ENCODE results near the gene TCP11L2. TPM values are rescaled to one million over a fixed set of nuclear protein-coding genes. Genes with fewer than 3 reads are reported as not detected.
"Not testable (repeated sequence)": the region's sequence is repeated elsewhere in the genome, so short reads cannot be mapped to it uniquely, and the experiment has no call there.

Gene TCP11L2
- total RNA-seq, 2 donors from 2014 or later: 23.9 to 30.1 TPM

- peaks cover 4% of the 10 kb centered on the region for H3K4me1 Mint-ChIP-seq (ENCODE audit: low read depth)
These were observed 27.9 kb upstream of the TCP11L2 start for GRCh38 chr12:106274575-106275121.

GRCh38 chr12:106275458-106275857 is 27.1 kb upstream of the TCP11L2 start:
- no peak for ATAC-seq (replicated peaks in 1 of 2)
- Mint-ChIP-seq H3K9me3 (no peaks in the 10 kb centered on the region), H3K27ac (no peak overlapping the region), H3K4me1 (ENCODE audit: low read depth) (no peaks in the 10 kb centered on the region), H3K4me3 (no peak overlapping the region), H3K27me3 (ENCODE audit: low read depth) (peaks cover 6% of the 10 kb centered on the region), H3K36me3 (ENCODE audit: insufficient read depth in 2 of 2) (no peaks in the 10 kb centered on the region)
- DNase-seq: no peak

More at GRCh38 chr12:106274575-106275121, 27.9 kb upstream of the TCP11L2 start:
- ATAC-seq (replicated peaks in 1 of 2) (no peak), DNase-seq (no peak)
- H3K36me3 Mint-ChIP-seq (ENCODE audit: insufficient read depth in 2 of 2): no peaks in the 10 kb centered on the region
- no peak overlapping the region for H3K27ac Mint-ChIP-seq
- no peak overlapping the region for H3K4me3 Mint-ChIP-seq
- no peaks in the 10 kb centered on the region for H3K9me3 Mint-ChIP-seq
- H3K27me3 Mint-ChIP-seq (ENCODE audit: low read depth): peaks cover 6% of the 10 kb centered on the region

- Mint-ChIP-seq H3K36me3 (ENCODE audit: insufficient read depth in 2 of 2) (no peaks in the 10 kb centered on the region), H3K4me1 (ENCODE audit: low read depth) (no peaks in the 10 kb centered on the region), H3K27ac (no peak overlapping the region), H3K27me3 (ENCODE audit: low read depth) (peaks cover under 1% of the 10 kb centered on the region), H3K9me3 (no peaks in the 10 kb centered on the region), H3K4me3 (no peak overlapping the region)
- DNase-seq (no peak), ATAC-seq (replicated peaks in 1 of 2) (no peak)
These were observed 26.3 kb upstream of the TCP11L2 start for GRCh38 chr12:106276032-106276740.

- ATAC-seq (replicated peaks in 1 of 2): no peak
- Mint-ChIP-seq H3K9me3 (peaks cover 0 to 5% of the 10 kb centered on the region in 2 donors), H3K4me3 (no peak overlapping the region), H3K27me3 (ENCODE audit: low read depth) (peaks cover 9% of the 10 kb centered on the region), H3K36me3 (ENCODE audit: insufficient read depth in 2 of 2) (peaks cover 3% of the 10 kb centered on the region in 2 donors), H3K27ac (no peak overlapping the region), H3K4me1 (ENCODE audit: low read depth) (peaks cover 10% of the 10 kb centered on the region)
- DNase-seq: no peak
These were observed 22.4 kb upstream of the TCP11L2 start for GRCh38 chr12:106280106-106280505.

- DNase-seq (no peak), ATAC-seq (replicated peaks in 1 of 2) (no peak)
- no peak overlapping the region for H3K4me3 Mint-ChIP-seq
- peaks cover 3% of the 10 kb centered on the region in 2 donors for H3K36me3 Mint-ChIP-seq (ENCODE audit: insufficient read depth in 2 of 2)
- H3K9me3 Mint-ChIP-seq: peaks cover 0 to 5% of the 10 kb centered on the region in 2 donors
- peaks cover 12% of the 10 kb centered on the region for H3K4me1 Mint-ChIP-seq (ENCODE audit: low read depth)
- H3K27ac Mint-ChIP-seq: no peak overlapping the region
- H3K27me3 Mint-ChIP-seq (ENCODE audit: low read depth): peaks cover 10% of the 10 kb centered on the region
These were observed 21.3 kb upstream of the TCP11L2 start for GRCh38 chr12:106281056-106281782.

DNA sequence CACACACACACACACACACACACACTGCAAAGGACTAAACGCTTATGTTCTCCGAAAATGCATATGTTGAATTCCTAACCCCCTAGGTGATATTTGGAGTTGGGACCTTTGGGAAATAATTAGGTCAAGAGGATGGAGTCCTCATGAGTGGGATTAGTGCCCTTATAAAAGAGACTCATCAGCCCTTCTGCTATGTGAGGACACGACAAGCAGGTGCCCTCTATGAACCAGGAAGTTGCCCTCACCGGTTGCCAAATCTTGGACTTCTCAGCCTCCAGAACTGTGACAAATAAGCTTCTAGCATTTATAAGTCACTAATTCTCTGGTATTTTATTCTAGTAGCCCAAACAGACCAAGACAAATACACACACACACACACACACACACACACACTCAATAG is 20.7 kb upstream of the TCP11L2 start:
- no peak for ATAC-seq (replicated peaks in 1 of 2)
- Mint-ChIP-seq H3K27me3 (ENCODE audit: low read depth) (peaks cover 10% of the 10 kb centered on the region), H3K36me3 (ENCODE audit: insufficient read depth in 2 of 2) (peaks cover 3% of the 10 kb centered on the region in 2 donors), H3K4me3 (no peak overlapping the region), H3K9me3 (peaks cover 0 to 5% of the 10 kb centered on the region in 2 donors), H3K27ac (no peak overlapping the region), H3K4me1 (ENCODE audit: low read depth) (peaks cover 12% of the 10 kb centered on the region)
- no peak for DNase-seq

- peak; percentile 69 to 70 for ATAC-seq (replicated peaks in 1 of 2)
- peaks cover 16% of the 10 kb centered on the region for H3K4me1 Mint-ChIP-seq (ENCODE audit: low read depth)
- peaks cover 0 to 5% of the 10 kb centered on the region in 2 donors for H3K9me3 Mint-ChIP-seq
- no peak overlapping the region for H3K4me3 Mint-ChIP-seq
- peaks cover 10% of the 10 kb centered on the region for H3K27me3 Mint-ChIP-seq (ENCODE audit: low read depth)
- peaks cover 3% of the 10 kb centered on the region in 2 donors for H3K36me3 Mint-ChIP-seq (ENCODE audit: insufficient read depth in 2 of 2)
- H3K27ac Mint-ChIP-seq: no peak overlapping the region
- DNase-seq: peak; percentile 49 to 56
These were observed 20.0 kb upstream of the TCP11L2 start for GRCh38 chr12:106282457-106283097.

DNA sequence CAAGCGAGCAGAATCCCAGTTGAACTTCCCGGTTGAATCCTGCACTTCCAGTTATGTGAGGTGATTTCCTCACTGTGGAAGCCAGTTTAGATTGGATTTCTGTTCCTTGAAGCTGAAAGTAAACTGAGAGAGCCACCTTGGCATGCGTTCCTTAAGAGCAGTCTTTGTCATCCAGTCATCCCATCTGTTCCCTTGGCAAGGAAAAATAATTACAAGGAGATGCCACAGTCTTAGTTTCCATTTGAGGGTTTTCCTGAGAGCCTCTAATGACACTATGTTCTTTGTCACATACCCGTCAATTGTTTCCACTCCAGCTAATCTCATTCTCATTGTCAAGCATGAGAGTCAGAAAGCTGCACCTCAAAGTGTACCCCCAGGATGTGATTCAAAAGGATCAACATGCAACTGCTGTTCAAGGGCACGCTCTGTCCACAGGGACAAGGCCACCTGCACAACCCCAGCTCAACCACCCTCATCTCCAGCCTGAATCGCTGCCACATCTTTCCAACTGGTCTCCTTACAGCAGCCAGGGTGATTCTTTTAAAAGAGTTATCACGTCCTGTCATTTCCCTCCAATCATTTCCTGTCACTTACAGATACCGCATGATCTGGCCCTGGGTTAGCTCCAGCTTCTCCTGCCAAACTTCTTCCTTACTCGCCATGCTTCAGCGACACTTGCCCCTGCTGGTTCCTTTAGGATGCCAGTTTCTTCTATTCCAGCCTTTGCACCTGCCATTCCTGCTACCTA is 18.0 kb upstream of the TCP11L2 start:
- H3K4me1 Mint-ChIP-seq (ENCODE audit: low read depth): peaks cover 36% of the 10 kb centered on the region
- peaks cover 2 to 5% of the 10 kb centered on the region in 2 donors for H3K9me3 Mint-ChIP-seq
- no peak overlapping the region for H3K27ac Mint-ChIP-seq
- H3K27me3 Mint-ChIP-seq (ENCODE audit: low read depth): peaks cover 10% of the 10 kb centered on the region
- DNase-seq: no peak
- ATAC-seq (replicated peaks in 1 of 2): peak in 1 of 2 donors; percentile 54
- H3K36me3 Mint-ChIP-seq (ENCODE audit: insufficient read depth in 2 of 2): peaks cover 5 to 8% of the 10 kb centered on the region in 2 donors
- no peak overlapping the region for H3K4me3 Mint-ChIP-seq

DNA sequence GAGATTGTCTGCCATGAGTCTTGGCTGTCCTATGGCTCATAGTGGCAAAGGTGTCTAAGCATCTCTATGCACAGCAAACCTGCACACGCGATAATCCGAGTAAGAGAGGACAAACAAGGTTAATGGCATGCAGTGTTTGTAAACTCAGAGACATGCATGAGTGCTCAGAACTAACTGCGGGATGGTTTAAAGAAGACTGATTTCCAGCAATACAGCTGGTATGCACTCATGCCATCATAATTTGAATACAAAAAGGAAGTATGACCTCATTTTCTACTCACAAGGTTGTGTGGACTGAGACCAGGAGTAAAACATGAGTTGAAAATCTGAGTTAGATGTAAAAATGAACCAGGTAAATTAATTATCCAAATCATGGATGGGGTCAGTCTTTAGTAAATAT is 16.6 kb upstream of the TCP11L2 start:
- H3K9me3 Mint-ChIP-seq: peaks cover 2 to 5% of the 10 kb centered on the region in 2 donors
- no peak overlapping the region for H3K27ac Mint-ChIP-seq
- DNase-seq: no peak
- H3K36me3 Mint-ChIP-seq (ENCODE audit: insufficient read depth in 2 of 2): peaks cover 5 to 8% of the 10 kb centered on the region in 2 donors
- no peak for ATAC-seq (replicated peaks in 1 of 2)
- peaks cover 10% of the 10 kb centered on the region for H3K27me3 Mint-ChIP-seq (ENCODE audit: low read depth)
- H3K4me3 Mint-ChIP-seq: no peak overlapping the region
- peaks cover 41% of the 10 kb centered on the region for H3K4me1 Mint-ChIP-seq (ENCODE audit: low read depth)

GRCh38 chr12:106286576-106287162 is 15.9 kb upstream of the TCP11L2 start:
- not testable (repeated sequence) for H3K4me3 Mint-ChIP-seq; H3K36me3 Mint-ChIP-seq (ENCODE audit: insufficient read depth in 2 of 2); H3K27ac Mint-ChIP-seq; DNase-seq; ATAC-seq (replicated peaks in 1 of 2); H3K27me3 Mint-ChIP-seq (ENCODE audit: low read depth); H3K9me3 Mint-ChIP-seq
- H3K4me1 Mint-ChIP-seq (ENCODE audit: low read depth): peaks cover 41% of the 10 kb centered on the region

DNA sequence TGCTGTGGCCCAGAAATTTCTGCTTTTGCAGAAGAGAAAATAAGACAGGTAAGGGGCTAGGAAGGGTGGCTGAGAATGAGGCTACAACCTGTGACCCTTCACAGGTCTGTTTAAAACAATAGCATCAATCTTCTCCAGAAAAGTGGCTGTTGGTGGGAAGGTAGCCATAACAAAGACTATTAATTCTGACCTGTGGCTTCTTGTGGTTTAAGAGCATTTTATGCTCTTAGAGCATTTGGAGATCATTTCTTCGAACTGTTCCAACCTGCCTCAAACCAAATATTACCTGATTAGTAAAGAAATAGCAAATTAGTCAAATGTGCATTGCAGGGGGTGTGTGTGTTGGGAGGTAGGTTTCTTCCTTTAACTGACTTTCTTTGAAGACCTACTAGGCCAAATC is 15.2 kb upstream of the TCP11L2 start:
- Mint-ChIP-seq H3K27ac (no peak overlapping the region), H3K4me3 (peak overlapping the region in 1 of 2 donors; percentile 23)
- ATAC-seq (replicated peaks in 1 of 2): no peak

DNA sequence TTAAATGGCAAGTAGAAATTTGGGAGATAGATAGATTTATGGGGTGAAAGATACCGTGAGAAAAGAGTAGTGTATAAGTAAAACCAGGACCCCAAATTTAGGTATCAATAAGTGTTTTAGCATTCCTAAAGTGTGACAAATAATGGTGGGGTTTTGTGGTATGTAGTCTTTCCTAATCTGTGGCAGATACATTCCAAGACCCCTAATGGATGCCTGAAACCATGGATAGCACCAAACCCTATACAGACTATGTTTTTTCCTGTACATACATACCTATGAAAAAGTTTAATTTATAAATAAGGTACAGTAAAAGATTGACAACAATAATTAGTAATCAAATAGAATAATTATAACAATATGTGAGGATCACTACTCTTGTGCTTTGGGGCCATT is 14.4 kb upstream of the TCP11L2 start:
- H3K4me3 Mint-ChIP-seq: peak overlapping the region in 1 of 2 donors; percentile 23
- H3K27me3 Mint-ChIP-seq (ENCODE audit: low read depth): peaks cover 10% of the 10 kb centered on the region
- H3K4me1 Mint-ChIP-seq (ENCODE audit: low read depth): peaks cover 41% of the 10 kb centered on the region
- peaks cover 2 to 6% of the 10 kb centered on the region in 2 donors for H3K36me3 Mint-ChIP-seq (ENCODE audit: insufficient read depth in 2 of 2)
- peaks cover 0 to 2% of the 10 kb centered on the region in 2 donors for H3K9me3 Mint-ChIP-seq
- ATAC-seq (replicated peaks in 1 of 2): peak; percentile 8 to 18
- DNase-seq: no peak
- peak overlapping the region; percentile 92 for H3K27ac Mint-ChIP-seq

More for the DNA sequence above, 15.2 kb upstream of the TCP11L2 start:
- Mint-ChIP-seq H3K9me3 (peaks cover under 1 to 2% of the 10 kb centered on the region in 2 donors), H3K4me1 (ENCODE audit: low read depth) (peaks cover 41% of the 10 kb centered on the region), H3K36me3 (ENCODE audit: insufficient read depth in 2 of 2) (peaks cover 3 to 6% of the 10 kb centered on the region in 2 donors), H3K27me3 (ENCODE audit: low read depth) (peaks cover 10% of the 10 kb centered on the region)
- no peak for DNase-seq
